Measurements from ENCODE around the gene PRDM16. TPM values are rescaled to one million over a fixed set of nuclear protein-coding genes. Genes with fewer than 3 reads are reported as not detected.

Gene PRDM16
- total and polyA plus RNA-seq, 2 of the 13 experiments (the other 11 are each of a cell fraction or from before 2014, with no cell fraction given): 0.15 to 0.81 TPM

- TF ChIP-seq RERE (CRISPR knock-in tag; IDR thresholded peaks at IDR 0.05; ENCODE audit: low read depth) (0 out of 2 replicates have a peak, but pooled peaks have one; percentile 37), CREBL2 (CRISPR knock-in tag; IDR thresholded peaks at IDR 0.05; ENCODE audit: borderline replicate concordance) (no peak), ZNF563 (CRISPR knock-in tag; IDR thresholded peaks at IDR 0.05) (peak; percentile 97), PHF21A (CRISPR knock-in tag; IDR thresholded peaks at IDR 0.05) (peak; percentile 89), KAT8 (CRISPR knock-in tag; IDR thresholded peaks at IDR 0.05) (no peak; the same call in none of the 2 replicates), ZKSCAN1 (IDR thresholded peaks at IDR 0.05; ENCODE audit: low read length) (no peak), MTERF4 (CRISPR knock-in tag; IDR thresholded peaks at IDR 0.05) (peak; percentile 91; the same call in 1 of the 2 replicates), DDIT3 (CRISPR knock-in tag; IDR thresholded peaks at IDR 0.05) (no peak), ZNF574 (CRISPR knock-in tag; IDR thresholded peaks at IDR 0.05) (no peak; the same call in 1 of the 2 replicates), ZNF775 (CRISPR knock-in tag; IDR thresholded peaks at IDR 0.05; ENCODE audit: borderline replicate concordance) (peak; percentile 33; the same call in 1 of the 2 replicates), ZNF280B (CRISPR knock-in tag; IDR thresholded peaks at IDR 0.05; ENCODE audit: borderline replicate concordance) (peak; percentile 91), ZNF264 (CRISPR knock-in tag; IDR thresholded peaks at IDR 0.05) (0 out of 2 replicates have a peak, but pooled peaks have one; percentile 55), GATAD1 (CRISPR knock-in tag; IDR thresholded peaks at IDR 0.05) (no peak), IRF1 (CRISPR knock-in tag; IDR thresholded peaks at IDR 0.05; ENCODE audit: low read depth) (no peak)
These were observed 271.7 kb downstream of the PRDM16 start (continued) for GRCh38 chr1:3340548-3341235.
